SJSA1 (cell line): ENCODE measurements around the gene L3HYPDH. TPM values are rescaled to one million over a fixed set of nuclear protein-coding genes. Genes with fewer than 3 reads are reported as not detected.

ENCODE experiments used
- DNase-seq, 2 experiments: peaks; one replicate each; pipeline ENCODE4 v3.0.0-alpha.2; 2015 to 2020; ENCODE audit warnings: low spot score in 2 of 2, low read depth in 1 of 2
- H3K27ac ChIP-seq: fragments of 250-450 bp; sonication (Bioruptor Pico); 2 replicates; pipeline ENCODE4 v1.5.1; 2020; ENCODE audit warnings: mild to moderate bottlenecking, moderate library complexity
- H3K27me3 ChIP-seq: fragments of 250-450 bp; sonication (Bioruptor Pico); replicated peaks from 2 replicates; pipeline ENCODE4 v1.5.1; 2020; ENCODE audit warnings: mild to moderate bottlenecking, moderate library complexity
- H3K36me3 ChIP-seq: fragments of 250-450 bp; sonication (Bioruptor Pico); 2 replicates; pipeline ENCODE4 v1.5.1; 2020; ENCODE audit warnings: mild to moderate bottlenecking
- H3K4me1 ChIP-seq: fragments of 250-450 bp; sonication (Bioruptor Pico); replicated peaks from 2 replicates; pipeline ENCODE4 v1.6.1; 2021; ENCODE audit warnings: mild to moderate bottlenecking
- H3K4me3 ChIP-seq: fragments of 250-450 bp; sonication (Bioruptor Pico); 2 replicates; pipeline ENCODE4 v1.5.1; 2020; ENCODE audit warnings: mild to moderate bottlenecking
- H3K9me3 ChIP-seq: fragments of 250-450 bp; sonication (Bioruptor Pico); replicated peaks from 2 replicates; pipeline ENCODE4 v1.5.1; 2020; ENCODE audit warnings: mild to moderate bottlenecking
- total RNA-seq: library from RNA; depleted of rRNA; stranded (reverse); fragments of >200 nt; shearing (Covaris generic); gene quantifications from 2 replicates; pipeline ENCODE4 v1.2.3, GENCODE V29; 2014; rRNA removed

The L3HYPDH gene
- total RNA-seq, 1 experiment from 2014 or later, result 58.6 TPM

DNA sequence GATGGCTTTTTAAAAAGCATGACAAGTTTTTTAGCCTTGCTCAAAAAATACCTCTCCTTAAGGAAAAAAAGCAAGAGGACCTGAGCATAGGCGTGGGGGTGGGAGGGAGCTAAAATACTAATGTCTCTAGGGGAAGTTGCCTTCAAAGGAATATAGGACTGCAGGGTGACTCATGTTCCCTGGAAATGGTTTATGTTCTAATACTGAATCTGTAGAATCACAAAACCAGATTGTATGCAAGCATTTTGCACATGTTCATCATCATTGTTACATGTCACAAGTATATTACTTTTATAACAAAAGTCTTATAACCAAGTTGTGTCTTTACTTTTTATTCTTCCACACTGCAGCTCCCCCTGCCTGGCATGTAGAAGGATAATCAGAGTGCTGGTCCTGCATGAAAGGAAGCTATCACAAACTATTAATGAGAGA, 55.6 kb downstream of the L3HYPDH start:
- Histone ChIP-seq H3K27ac (peak overlapping the region; percentile 38; the same call in 1 of the 2 replicates), H3K4me1 (peaks cover 22% of the 10 kb centered on the region)
- DNase-seq, result no peak

DNA sequence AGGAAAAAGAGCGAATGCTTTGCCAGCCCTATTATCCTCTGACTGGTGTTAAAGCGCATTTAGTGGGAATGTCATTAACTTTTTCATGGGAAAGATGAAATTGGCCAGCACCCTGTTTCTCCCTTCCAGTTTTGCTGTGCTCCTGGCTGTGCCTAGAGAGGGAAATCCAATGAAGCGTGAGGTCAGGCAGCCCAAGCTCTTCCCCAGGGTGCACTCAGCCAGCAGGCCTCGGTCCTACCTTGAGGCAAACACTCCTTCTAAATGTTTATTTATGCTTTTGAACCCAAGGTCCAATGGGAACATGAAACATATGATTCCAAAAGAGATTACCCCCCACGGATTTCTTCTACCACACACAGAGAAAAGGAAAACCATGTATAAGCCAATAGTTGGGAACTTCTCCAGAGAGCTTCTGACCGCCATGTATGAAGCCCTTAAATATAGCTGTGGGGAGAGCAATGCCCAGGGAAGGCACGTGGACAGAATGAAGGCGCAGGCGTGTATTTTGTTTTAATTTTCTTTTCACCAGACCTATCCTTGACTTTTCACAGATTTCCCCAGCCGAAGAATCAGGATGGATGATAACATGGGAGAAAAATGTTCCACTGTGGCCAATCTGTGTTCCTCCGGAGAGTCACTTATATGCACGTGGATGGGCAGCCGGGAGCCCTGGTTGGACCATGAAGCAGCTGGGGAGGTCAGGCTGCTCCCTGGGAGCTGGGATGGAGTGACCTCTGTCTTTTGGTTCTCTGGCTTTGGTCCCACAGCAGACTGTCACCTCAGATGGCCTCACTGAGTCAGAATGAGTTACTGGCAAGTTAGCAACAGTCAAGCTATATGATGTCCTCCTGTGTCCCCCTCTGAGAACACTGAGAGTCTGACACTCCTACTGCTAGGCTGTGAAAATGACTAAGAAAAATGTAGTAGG, 56.3 kb downstream of the L3HYPDH start:
- Histone ChIP-seq H3K4me3 (no peak overlapping the region), H3K27ac (peak overlapping the region; percentile 38; the same call in 1 of the 2 replicates), H3K36me3 (no peaks in the 10 kb centered on the region), H3K27me3 (no peaks in the 10 kb centered on the region), H3K4me1 (peaks cover 22% of the 10 kb centered on the region), H3K9me3 (no peaks in the 10 kb centered on the region)
- peak in 1 of 2 experiments; percentile 59 for DNase-seq

More for the DNA sequence above, 55.6 kb downstream of the L3HYPDH start:
- Histone ChIP-seq H3K9me3 (no peaks in the 10 kb centered on the region), H3K4me3 (no peak overlapping the region), H3K36me3 (no peaks in the 10 kb centered on the region), H3K27me3 (no peaks in the 10 kb centered on the region)

DNA sequence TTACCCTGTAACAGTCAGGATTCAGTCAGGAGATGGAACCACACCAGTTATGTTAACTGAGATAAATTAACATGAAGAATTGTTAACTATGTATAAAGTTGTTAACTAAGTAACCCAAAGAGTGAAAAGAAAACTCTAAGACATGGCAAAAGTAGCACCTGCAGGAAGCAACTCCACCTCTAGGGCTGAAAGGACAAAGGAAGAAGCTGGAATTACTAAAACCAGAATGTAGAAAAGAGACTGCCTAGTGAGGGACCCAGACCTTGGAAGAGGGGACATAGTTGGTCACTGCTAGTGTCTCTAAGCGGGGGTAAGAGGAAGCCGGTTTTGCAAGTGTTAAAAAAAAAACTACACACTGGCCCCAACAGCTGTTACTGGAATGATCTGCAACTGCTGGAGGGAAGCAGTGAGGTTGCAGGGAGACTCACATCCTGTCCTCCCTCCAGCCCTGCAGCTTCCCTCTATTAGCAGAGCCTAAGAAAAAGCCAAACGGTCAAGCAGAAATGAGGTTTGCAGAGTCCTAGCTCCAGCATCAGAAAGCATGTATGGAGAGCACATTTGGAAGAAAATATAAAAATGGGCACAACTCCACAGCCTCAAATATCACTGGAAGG, 58.8 kb downstream of the L3HYPDH start:
- Histone ChIP-seq H3K4me3 (no peak overlapping the region), H3K36me3 (no peaks in the 10 kb centered on the region; the same call in 1 of the 2 replicates), H3K4me1 (peaks cover 22% of the 10 kb centered on the region), H3K9me3 (no peaks in the 10 kb centered on the region), H3K27ac (no peak overlapping the region), H3K27me3 (no peaks in the 10 kb centered on the region)
- DNase-seq, result no peak

DNA sequence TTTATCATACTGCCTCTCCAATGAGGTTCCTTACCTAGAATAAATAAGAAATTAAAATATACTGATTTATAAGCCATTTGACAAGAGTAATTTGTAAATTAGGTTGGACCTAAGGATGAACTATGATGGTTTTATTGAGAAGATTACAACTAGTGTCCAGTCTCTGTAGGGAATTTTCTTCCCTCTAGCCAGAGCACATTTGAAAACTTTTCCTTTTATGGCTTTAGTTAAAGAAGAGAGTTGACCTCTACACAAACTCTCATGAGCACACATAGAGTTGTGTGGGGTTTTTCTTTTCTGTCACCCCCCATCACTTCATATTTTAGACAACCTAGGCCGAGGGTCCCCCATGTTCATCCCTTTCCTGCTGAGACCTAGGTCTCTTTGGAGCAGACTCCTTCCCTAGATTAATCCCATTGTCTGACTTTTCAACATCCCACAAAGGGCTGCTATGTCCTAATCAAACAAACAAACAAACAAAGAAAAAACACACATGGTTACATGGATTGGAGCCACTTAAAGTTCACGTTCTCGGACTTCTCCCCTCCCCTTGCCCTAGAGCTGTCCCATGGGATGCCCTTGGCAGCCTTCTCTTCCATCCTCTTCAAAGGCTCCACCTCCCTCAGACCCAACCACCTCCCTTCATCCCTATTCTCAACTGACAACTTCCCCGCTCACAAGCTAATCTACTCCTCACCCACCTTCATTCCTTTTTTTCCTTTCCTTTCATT, 59.7 kb downstream of the L3HYPDH start:
- H3K27me3 ChIP-seq, result no peaks in the 10 kb centered on the region
- peaks cover 22% of the 10 kb centered on the region for H3K4me1 ChIP-seq
- H3K36me3 ChIP-seq, result no peaks in the 10 kb centered on the region; the same call in 1 of the 2 replicates
- DNase-seq, result no peak
- H3K9me3 ChIP-seq, result no peaks in the 10 kb centered on the region
- H3K4me3 ChIP-seq, result no peak overlapping the region
- no peak overlapping the region for H3K27ac ChIP-seq

Other genes starting within 250 kb of the L3HYPDH start
- gene GPR135, start 19.0 kb downstream of the L3HYPDH start, total RNA-seq, result 1.8 and 2.7 TPM in 2 replicates
- 112 and 116 TPM in 2 replicates for gene JKAMP, start 109 bp upstream of the L3HYPDH start, total RNA-seq
- gene CCDC175, start 92.4 kb upstream of the L3HYPDH start, total RNA-seq, result not detected in 2 replicates